Common myeloid progenitor, CD34-positive (primary cell): ENCODE data around the gene SKOR1.

Source experiments
- CTCF ChIA-PET: fragments of 350-600 bp; sonication (Branson Sonifier 250); formaldehyde crosslinking; loops from one replicate; lab custom pipeline; 2021; ENCODE audit warnings: antibody characterized with exemption; lab: Charles Lee
- POLR2A ChIA-PET: fragments of 350-600 bp; sonication (Branson Sonifier 250); formaldehyde crosslinking; loops from one replicate; lab custom pipeline; 2021; ENCODE audit warnings: antibody characterized with exemption; lab: Charles Lee
- DNase-seq, 3 donors: peaks; one replicate each; pipeline versions ENCODE4 v3.0.0 to v3.0.0-alpha.2; 2013
- H3K27ac ChIP-seq, 2 experiments: 1 replicate in 1 of 2; 2 replicates in 1 of 2; pipeline ENCODE4 v1.7.0; 2013; ENCODE audit warnings: inconsistent platforms in 2 of 2, low read length in 2 of 2, mild to moderate bottlenecking in 2 of 2, low read depth in 1 of 2, moderate library complexity in 1 of 2; ENCODE audit not compliant: severe bottlenecking in 2 of 2, insufficient read depth in 1 of 2, poor library complexity in 1 of 2
- H3K27me3 ChIP-seq, 5 experiments: replicated peaks in 2 of 5; 1 replicate in 3 of 5; 2 replicates in 2 of 5; pipeline versions ENCODE4 v1.6.1 to v1.7.0; 2013; ENCODE audit warnings: low read length in 4 of 5, mild to moderate bottlenecking in 2 of 5, moderate library complexity in 2 of 5, inconsistent platforms in 1 of 5; ENCODE audit not compliant: insufficient read depth in 5 of 5, control insufficient read depth in 4 of 5
- H3K36me3 ChIP-seq, 4 experiments: 1 replicate in 2 of 4; 2 replicates in 2 of 4; pipeline versions ENCODE4 v1.6.1 to v1.7.0; 2013; ENCODE audit warnings: low read length in 3 of 4, control low read depth in 1 of 4, mild to moderate bottlenecking in 1 of 4; ENCODE audit not compliant: control insufficient read depth in 4 of 4, insufficient read depth in 4 of 4
- H3K4me1 ChIP-seq, 4 experiments: 1 replicate in 3 of 4; 2 replicates in 1 of 4; pipeline versions ENCODE4 v1.6.1 to v1.7.1; 2013; ENCODE audit warnings: low read length in 3 of 4, mild to moderate bottlenecking in 3 of 4, control low read depth in 1 of 4, inconsistent platforms in 1 of 4, moderate library complexity in 1 of 4; ENCODE audit not compliant: control insufficient read depth in 4 of 4, insufficient read depth in 4 of 4; ENCODE audit errors: control extremely low read depth in 1 of 4
- H3K4me3 ChIP-seq, 7 experiments: 1 replicate in 4 of 7; 2 replicates in 3 of 7; pipeline versions ENCODE4 v1.5.1 to v1.7.0; 2013; ENCODE audit warnings: mild to moderate bottlenecking in 7 of 7, low read length in 6 of 7, moderate library complexity in 6 of 7, inconsistent platforms in 2 of 7, low read depth in 2 of 7, control low read depth in 1 of 7; ENCODE audit not compliant: insufficient read depth in 4 of 7, control insufficient read depth in 1 of 7; ENCODE audit errors: extremely low read depth in 1 of 7
- H3K9me3 ChIP-seq, 5 experiments: 1 replicate in 4 of 5; 2 replicates in 1 of 5; pipeline versions ENCODE4 v1.6.1 to v1.7.1; 2013; ENCODE audit warnings: low read length in 4 of 5, mild to moderate bottlenecking in 2 of 5, inconsistent platforms in 1 of 5, low read depth in 1 of 5, moderate library complexity in 1 of 5; ENCODE audit not compliant: control insufficient read depth in 4 of 5, insufficient read depth in 2 of 5; ENCODE audit errors: control extremely low read depth in 1 of 5
- WGBS: methylation state at CpG from one replicate; pipeline ENCODE4 v1.1.5; 2013; ENCODE audit not compliant: insufficient coverage; 5-methylcytosine and 5-hydroxymethylcytosine counted together

SKOR1 gene

GRCh38 chr15:67784090-67784781, 41.1 kb upstream of the SKOR1 start:
- CTCF ChIA-PET = interaction anchor here (1.0 to 1.8 kb wide), 5 partner anchors 9 to 52 kb away, joined by 3 to 5 read pairs (median 3); no protein-coding TSS in a partner anchor
- H3K4me3 ChIP-seq = no peak overlapping the region
- peak; percentile 73 to 97 (median 96) for DNase-seq
- no peak overlapping the region for H3K27ac ChIP-seq
- H3K36me3 ChIP-seq = no peaks in the 10 kb centered on the region
- H3K4me1 ChIP-seq = peaks cover 10 to 49% (median 42%) of the 10 kb centered on the region in 4 experiments
- no peaks in the 10 kb centered on the region for H3K9me3 ChIP-seq
- WGBS = no CpG with 5 or more reads among the region's 4 CpGs
- no peaks in the 10 kb centered on the region for H3K27me3 ChIP-seq
- POLR2A ChIA-PET = interaction anchor here (0.6 kb wide), 1 partner anchor 933 kb away, joined by 3 read pairs; no protein-coding TSS in a partner anchor

GRCh38 chr15:67784856-67785430, 40.4 kb upstream of the SKOR1 start:
- POLR2A ChIA-PET = no interaction called here
- peak in 2 of 3 donors; percentile 20 to 48 for DNase-seq
- H3K4me1 ChIP-seq = peaks cover 10 to 42% (median 37%) of the 10 kb centered on the region in 4 experiments
- 72% methylated on average over 12 of the region's 12 CpGs for WGBS
- H3K9me3 ChIP-seq = no peaks in the 10 kb centered on the region
- CTCF ChIA-PET = interaction anchor here (0.6 to 1.8 kb wide), 4 partner anchors 8 to 47 kb away, joined by 3 to 5 read pairs (median 4); no protein-coding TSS in a partner anchor
- H3K4me3 ChIP-seq = no peak overlapping the region
- H3K27ac ChIP-seq = no peak overlapping the region
- no peaks in the 10 kb centered on the region for H3K27me3 ChIP-seq
- H3K36me3 ChIP-seq = no peaks in the 10 kb centered on the region

GRCh38 chr15:67785431-67785830, 39.9 kb upstream of the SKOR1 start:
- ChIA-PET POLR2A (interaction anchor here (0.6 kb wide), 1 partner anchor 33 kb away, joined by 4 read pairs; no protein-coding TSS in a partner anchor), CTCF (interaction anchor here (0.5 to 1.3 kb wide), 3 partner anchors 7 to 425 kb away, joined by 3 read pairs; no protein-coding TSS in a partner anchor)
- H3K4me1 ChIP-seq = peaks cover 8 to 37% (median 32%) of the 10 kb centered on the region in 4 experiments

GRCh38 chr15:67786646-67787045, 38.7 kb upstream of the SKOR1 start:
- peaks cover 8 to 32% (median 31%) of the 10 kb centered on the region in 4 experiments for H3K4me1 ChIP-seq
- CTCF ChIA-PET = no interaction called here
- no peaks in the 10 kb centered on the region for H3K9me3 ChIP-seq
- DNase-seq = no peak
- peaks cover 0 to 3% (median 0%) of the 10 kb centered on the region in 4 experiments for H3K36me3 ChIP-seq
- no peak overlapping the region for H3K4me3 ChIP-seq
- POLR2A ChIA-PET = no interaction called here
- H3K27me3 ChIP-seq = no peaks in the 10 kb centered on the region
- no peak overlapping the region for H3K27ac ChIP-seq
- WGBS = 100% methylated on average over 1 of the region's 4 CpGs

More at GRCh38 chr15:67785431-67785830, 39.9 kb upstream of the SKOR1 start:
- H3K36me3 ChIP-seq = no peaks in the 10 kb centered on the region
- WGBS = 92% methylated on average over 5 of the region's 5 CpGs
- no peaks in the 10 kb centered on the region for H3K9me3 ChIP-seq
- H3K27ac ChIP-seq = no peak overlapping the region
- no peak overlapping the region for H3K4me3 ChIP-seq
- no peaks in the 10 kb centered on the region for H3K27me3 ChIP-seq
- DNase-seq = peak in 1 of 3 donors; percentile 17

- no peak overlapping the region for H3K4me3 ChIP-seq
- peaks cover 1 to 17% (median 16%) of the 10 kb centered on the region in 4 experiments for H3K4me1 ChIP-seq
- ChIA-PET CTCF (no interaction called here), POLR2A (interaction anchor here (0.6 kb wide), 1 partner anchor 41 kb away, joined by 3 read pairs; no protein-coding TSS in a partner anchor)
- no peak overlapping the region for H3K27ac ChIP-seq
- no peaks in the 10 kb centered on the region for H3K9me3 ChIP-seq
- peaks cover 0 to 4% (median 0%) of the 10 kb centered on the region in 4 experiments for H3K36me3 ChIP-seq
- DNase-seq = no peak
- no peaks in the 10 kb centered on the region for H3K27me3 ChIP-seq
Observed at GRCh38 chr15:67788986-67789385, 36.3 kb upstream of the SKOR1 start.

GRCh38 chr15:67790610-67791319, 34.5 kb upstream of the SKOR1 start:
- Histone ChIP-seq H3K27me3 (no peaks in the 10 kb centered on the region), H3K9me3 (peaks cover 0 to 9% (median 3%) of the 10 kb centered on the region in 5 experiments), H3K36me3 (peaks cover 0 to 9% (median 0%) of the 10 kb centered on the region in 4 experiments), H3K27ac (no peak overlapping the region), H3K4me1 (no peaks in the 10 kb centered on the region), H3K4me3 (no peak overlapping the region)
- ChIA-PET CTCF (no interaction called here), POLR2A (no interaction called here)
- no peak for DNase-seq
- WGBS = 87% methylated on average over 3 of the region's 3 CpGs
